Mesothelial cell of epicardium (in vitro differentiated cells): ENCODE results near the gene NOC3L. TPM values are rescaled to one million over a fixed set of nuclear protein-coding genes. Genes with fewer than 3 reads are reported as not detected.
A peak's percentile ranks its signal among the peaks of the same experiment; 100 is the strongest.

Experiments used
- DNase-seq, 2 experiments: peaks; one replicate each; pipeline ENCODE4 v3.0.0; 2021; ENCODE audit warnings: low spot score in 2 of 2; ENCODE audit not compliant: unreplicated experiment in 2 of 2
- H3K27ac Mint-ChIP-seq: 2 replicates; pipeline ENCODE4 v1.8.0; 2021; ENCODE audit warnings: mixed read lengths
- H3K27me3 Mint-ChIP-seq: 2 replicates; pipeline ENCODE4 v1.8.0; 2021; ENCODE audit warnings: low read depth, mixed read lengths
- H3K36me3 Mint-ChIP-seq: 2 replicates; pipeline ENCODE4 v1.8.0; 2021; ENCODE audit warnings: mixed read lengths
- H3K4me1 Mint-ChIP-seq: 2 replicates; pipeline ENCODE4 v1.8.0; 2021; ENCODE audit warnings: mixed read lengths
- H3K4me3 Mint-ChIP-seq: 2 replicates; pipeline ENCODE4 v1.8.0; 2021; ENCODE audit warnings: mild to moderate bottlenecking, moderate library complexity, mixed read lengths
- H3K9me3 Mint-ChIP-seq: 2 replicates; pipeline ENCODE4 v1.8.0; 2021; ENCODE audit warnings: mixed read lengths
- CTCF ChIP-seq: fragments of 200-600 bp; sonication (generic); IDR thresholded peaks from one replicate; pipeline ENCODE4 v1.5.0; 2021; ENCODE audit warnings: antibody characterized with exemption; ENCODE audit not compliant: unreplicated experiment
- total RNA-seq: library from RNA; stranded (reverse); gene quantifications from 3 replicates; pipeline ENCODE4 v1.2.1, GENCODE V29; 2021

Gene NOC3L
- total RNA-seq, 1 donor from 2014 or later = 26.2 TPM

GRCh38 chr10:94370501-94370900 is 7.8 kb upstream of the NOC3L start:
- Mint-ChIP-seq H3K27me3 (peaks cover 26% of the 10 kb centered on the region), H3K4me1 (no peaks in the 10 kb centered on the region), H3K36me3 (no peaks in the 10 kb centered on the region), H3K27ac (no peak overlapping the region), H3K9me3 (no peaks in the 10 kb centered on the region), H3K4me3 (no peak overlapping the region)
- DNase-seq = no peak
- TF ChIP-seq CTCF = no peak

GRCh38 chr10:94366382-94366781 is 3.6 kb upstream of the NOC3L start:
- no peak for DNase-seq
- Mint-ChIP-seq H3K4me3 (no peak overlapping the region), H3K36me3 (no peaks in the 10 kb centered on the region), H3K27me3 (peaks cover 19% of the 10 kb centered on the region), H3K4me1 (peaks cover 13% of the 10 kb centered on the region), H3K27ac (no peak overlapping the region), H3K9me3 (no peaks in the 10 kb centered on the region)
- TF ChIP-seq CTCF = no peak

- Mint-ChIP-seq H3K4me3 (peak overlapping the region; percentile 2), H3K27me3 (peaks cover 15% of the 10 kb centered on the region), H3K9me3 (no peaks in the 10 kb centered on the region), H3K27ac (no peak overlapping the region), H3K36me3 (peaks cover 7% of the 10 kb centered on the region), H3K4me1 (peaks cover 19% of the 10 kb centered on the region)
- no peak for DNase-seq
- no peak for TF ChIP-seq CTCF
Measured at GRCh38 chr10:94364482-94364881, 1.7 kb upstream of the NOC3L start.

- Mint-ChIP-seq H3K27me3 (peaks cover 15% of the 10 kb centered on the region), H3K36me3 (peaks cover 12% of the 10 kb centered on the region), H3K27ac (peak overlapping the region; percentile 98), H3K4me3 (peak overlapping the region; percentile 89), H3K9me3 (no peaks in the 10 kb centered on the region), H3K4me1 (peaks cover 20% of the 10 kb centered on the region)
- DNase-seq = no peak
- no peak for TF ChIP-seq CTCF
Measured at GRCh38 chr10:94363251-94363565, 469 bp upstream of the NOC3L start.

- peak overlapping the region; percentile 98 for H3K27ac Mint-ChIP-seq
- TF ChIP-seq CTCF = no peak
- peak overlapping the region; percentile 89 for H3K4me3 Mint-ChIP-seq
- peaks cover 20% of the 10 kb centered on the region for H3K4me1 Mint-ChIP-seq
- no peak for DNase-seq
- no peaks in the 10 kb centered on the region for H3K9me3 Mint-ChIP-seq
- H3K36me3 Mint-ChIP-seq = peaks cover 19% of the 10 kb centered on the region
- peaks cover 15% of the 10 kb centered on the region for H3K27me3 Mint-ChIP-seq
Measured at GRCh38 chr10:94361171-94361794, 1.5 kb downstream of the NOC3L start.

GRCh38 chr10:94358480-94358879 is 4.3 kb downstream of the NOC3L start:
- peaks cover 27% of the 10 kb centered on the region for H3K36me3 Mint-ChIP-seq
- no peak overlapping the region for H3K27ac Mint-ChIP-seq
- H3K4me1 Mint-ChIP-seq = peaks cover 20% of the 10 kb centered on the region
- no peak for DNase-seq
- no peaks in the 10 kb centered on the region for H3K9me3 Mint-ChIP-seq
- no peaks in the 10 kb centered on the region for H3K27me3 Mint-ChIP-seq
- no peak for TF ChIP-seq CTCF
- H3K4me3 Mint-ChIP-seq = no peak overlapping the region
